Spleen (tissue), 11 donors: ENCODE data around the gene LRIT1. TPM values are rescaled to one million over a fixed set of nuclear protein-coding genes. Genes with fewer than 3 reads are reported as not detected.
A peak's percentile ranks its signal among the peaks of the same experiment; 100 is the strongest.

Experiments
- DNase-seq: peaks from one replicate; pipeline ENCODE4 v3.0.0-alpha.2; 2020
- H3K27ac ChIP-seq, 8 donors: fragments of 200-600 bp; sonication (generic) in 7 of 8; 1 replicate in 4 of 8; 2 replicates in 4 of 8; pipeline versions ENCODE4 v1.5.0 to v1.8.0; 2016 to 2021; ENCODE audit warnings: inconsistent platforms in 4 of 8, mild to moderate bottlenecking in 4 of 8, moderate library complexity in 1 of 8
- H3K27me3 ChIP-seq, 7 donors: fragments of 200-600 bp; sonication (generic) in 6 of 7; replicated peaks in 1 of 7; 1 replicate in 4 of 7; 2 replicates in 3 of 7; pipeline versions ENCODE4 v1.5.0 to v1.8.0; 2016 to 2021; ENCODE audit warnings: inconsistent platforms in 3 of 7, mild to moderate bottlenecking in 1 of 7
- H3K36me3 ChIP-seq, 6 donors: fragments of 200-600 bp; sonication (generic) in 5 of 6; 1 replicate in 4 of 6; 2 replicates in 2 of 6; pipeline versions ENCODE4 v1.5.0 to v1.8.0; 2016 to 2021; ENCODE audit warnings: inconsistent platforms in 2 of 6
- H3K4me1 ChIP-seq, 6 donors: fragments of 200-600 bp; sonication (generic) in 5 of 6; 1 replicate in 3 of 6; 2 replicates in 3 of 6; pipeline versions ENCODE4 v1.5.0 to v1.8.0; 2016 to 2021; ENCODE audit warnings: inconsistent platforms in 3 of 6
- H3K4me3 ChIP-seq, 8 donors: fragments of 200-600 bp; sonication (generic) in 7 of 8; 1 replicate in 4 of 8; 2 replicates in 4 of 8; pipeline versions ENCODE4 v1.5.0 to v1.8.0; 2016 to 2021; ENCODE audit warnings: inconsistent platforms in 4 of 8, mild to moderate bottlenecking in 4 of 8, moderate library complexity in 2 of 8
- H3K9me3 ChIP-seq, 8 donors: fragments of 200-600 bp; sonication (generic) in 7 of 8; 1 replicate in 4 of 8; 2 replicates in 4 of 8; pipeline versions ENCODE4 v1.5.0 to v1.8.0; 2016 to 2021; ENCODE audit warnings: inconsistent platforms in 4 of 8
- CTCF ChIP-seq, 11 experiments: fragments of 200-600 bp in 7 of 11; fragments of 450-650 bp in 4 of 11; sonication (generic) in 4 of 11; IDR thresholded peaks in 8 of 11; conservative IDR thresholded peaks in 3 of 11; 1 replicate in 7 of 11; 2 replicates in 4 of 11; pipeline versions ENCODE4 v1.4.0 to v1.8.0; 2016 to 2021; ENCODE audit warnings: antibody characterized with exemption in 11 of 11, inconsistent platforms in 4 of 11, mild to moderate bottlenecking in 1 of 11
- POLR2A ChIP-seq, 3 donors: fragments of 450-650 bp; IDR thresholded peaks; one replicate each; pipeline ENCODE4 v1.5.1; 2017; ENCODE audit warnings: antibody characterized with exemption in 3 of 3, mild to moderate bottlenecking in 1 of 3
- POLR2AphosphoS5 ChIP-seq, 3 donors: sonication (generic); formaldehyde crosslinking; IDR thresholded peaks; one replicate each; pipeline ENCODE4 v1.5.1; 2017; ENCODE audit warnings: antibody characterized with exemption in 3 of 3
- WGBS, 5 donors: extraction: QIAGEN DNeasy Blood & Tissue Kit in 3 of 5; methylation state at CpG; one replicate each; pipeline versions ENCODE4 v1.1.5 to v1.1.7; 2013 to 2018; 5-methylcytosine and 5-hydroxymethylcytosine counted together
- intact Hi-C: fragments of 100-400 bp; cut with DNase I; formaldehyde crosslinking; loops from one replicate; pipeline ENCODE4 v1.15.0; 2023; ENCODE audit warnings: low total_unique reads
- polyA plus RNA-seq, 3 donors: library from polyadenylated mRNA; stranded (reverse); fragments of 200-250 nt; gene quantifications; one replicate each; pipeline ENCODE4 v1.2.1, GENCODE V29; 2013
- total RNA-seq, 7 donors: library from RNA; depleted of rRNA in 3 of 7; stranded (reverse); fragments of >200 nt in 3 of 7; fragmentation: NEBNext Ultra II Directional in 4 of 7; extraction: Animal tissue kit (Norgen Biotek cat#: 25700) in 4 of 7; gene quantifications; one replicate each; pipeline versions ENCODE4 v1.1.0 to v1.2.1, GENCODE V29; 2016 to 2021
- donor health status: healthy with polysubstance abuse.
- donor health status: DM: no; HTN: no; CAD: no; lungs with moderate emphysema.
- donor health status: DM: no; HTN: no; CAD: no.
- donor health status: Bipolar disorder and iron deficiency.
- donor health status: healthy.
- donor health status: DM: no; HTN: no; CAD: no.
- donor health status: DM: yes; HTN: yes; CAD: no.

LRIT1 gene
- total and polyA plus RNA-seq, 10 donors, result not detected

GRCh38 chr10:84185526-84186175 is 55.7 kb downstream of the LRIT1 start:
- Histone ChIP-seq H3K9me3 (no peaks in the 10 kb centered on the region), H3K27ac (no peak overlapping the region), H3K27me3 (peaks cover 0 to 16% (median 0%) of the 10 kb centered on the region in 7 donors), H3K4me3 (no peak overlapping the region), H3K4me1 (peaks cover 0 to 6% (median 0%) of the 10 kb centered on the region in 6 donors), H3K36me3 (no peaks in the 10 kb centered on the region)
- peak; percentile 51 for DNase-seq
- intact Hi-C loops, result no loop called here
- WGBS, 5 donors, result 72 to 82% (median 79%) methylated on average over 11 of the region's 11 CpGs
- TF ChIP-seq POLR2AphosphoS5 (IDR thresholded peaks at IDR 0.05) (no peak), POLR2A (IDR thresholded peaks at IDR 0.05) (no peak), CTCF (IDR thresholded peaks at IDR 0.05 in 8 of 11, conservative IDR thresholded peaks at IDR 0.05 in 3 of 11) (no peak)

- H3K36me3 ChIP-seq, result no peaks in the 10 kb centered on the region
- peak in 1 of 3 donors; percentile 34 for TF ChIP-seq POLR2AphosphoS5 (IDR thresholded peaks at IDR 0.05)
- TF ChIP-seq CTCF (IDR thresholded peaks at IDR 0.05 in 8 of 11, conservative IDR thresholded peaks at IDR 0.05 in 3 of 11), result no peak
- no peak for TF ChIP-seq POLR2A (IDR thresholded peaks at IDR 0.05)
- peaks cover 0 to 15% (median 0%) of the 10 kb centered on the region in 7 donors for H3K27me3 ChIP-seq
- H3K4me1 ChIP-seq, result peaks cover 0 to 8% (median 1%) of the 10 kb centered on the region in 6 donors
- WGBS, 5 donors, result 56 to 73% (median 63%) methylated on average over 4 of the region's 4 CpGs
- no peak overlapping the region for H3K4me3 ChIP-seq
- peak overlapping the region in 2 of 8 donors; percentile 14 to 36 for H3K27ac ChIP-seq
- intact Hi-C loops, result no loop called here
- DNase-seq, result no peak
- no peaks in the 10 kb centered on the region for H3K9me3 ChIP-seq
Observed at GRCh38 chr10:84184517-84184916, 56.8 kb downstream of the LRIT1 start.

GRCh38 chr10:84181631-84182030 is 59.7 kb downstream of the LRIT1 start:
- Histone ChIP-seq H3K36me3 (no peaks in the 10 kb centered on the region), H3K9me3 (no peaks in the 10 kb centered on the region), H3K27ac (no peak overlapping the region), H3K4me3 (no peak overlapping the region), H3K4me1 (peaks cover 0 to 37% (median 23%) of the 10 kb centered on the region in 6 donors), H3K27me3 (no peaks in the 10 kb centered on the region)
- WGBS, 5 donors, result 84 to 100% (median 94%) methylated on average over 3 to 5 of the region's 5 CpGs
- no peak for TF ChIP-seq CTCF (IDR thresholded peaks at IDR 0.05 in 8 of 11, conservative IDR thresholded peaks at IDR 0.05 in 3 of 11)
- TF ChIP-seq POLR2A (IDR thresholded peaks at IDR 0.05), result no peak
- TF ChIP-seq POLR2AphosphoS5 (IDR thresholded peaks at IDR 0.05), result no peak
- no peak for DNase-seq
- intact Hi-C loops, result no loop called here

Other genes with a start within 250 kb of the LRIT1 start
- gene GHITM, start 102.0 kb downstream of the LRIT1 start, total RNA-seq, result 100 to 1,000 TPM in 5 of 7 donors, 10 to 100 TPM in 2; 95.0 to 152 (median 103) TPM
- 100 to 1,000 TPM in 1 of 3 donors, 10 to 100 TPM in 2; 69.2 to 117 (median 99.9) TPM for gene GHITM, start 102.0 kb downstream of the LRIT1 start, polyA plus RNA-seq
- not detected for gene GPR15LG, start 67.7 kb downstream of the LRIT1 start, total RNA-seq
- gene GPR15LG, start 67.7 kb downstream of the LRIT1 start, polyA plus RNA-seq, result under 1 TPM in 1 of 3 donors, not detected in 2; 0.16 TPM
- 10 to 100 TPM in 1 of 7 donors, 1 to 10 TPM in 6; 2.5 to 10.6 (median 7.3) TPM for gene CDHR1, start 47.0 kb downstream of the LRIT1 start, total RNA-seq
- gene CDHR1, start 47.0 kb downstream of the LRIT1 start, polyA plus RNA-seq, result 1 to 10 TPM in 2 of 3 donors, under 1 TPM in 1; 0.53 to 2.2 (median 2.1) TPM
- not detected for gene LRIT2, start 16.0 kb downstream of the LRIT1 start, total RNA-seq
- not detected for gene LRIT2, start 16.0 kb downstream of the LRIT1 start, polyA plus RNA-seq
- not detected for gene RGR, start 3.5 kb upstream of the LRIT1 start, total RNA-seq
- gene RGR, start 3.5 kb upstream of the LRIT1 start, polyA plus RNA-seq, result not detected
- gene CCSER2, start 87.0 kb upstream of the LRIT1 start, total RNA-seq, result 10 to 100 TPM; 38.9 to 61.4 (median 54.3) TPM
- 1 to 10 TPM; 5.3 to 8.1 (median 5.6) TPM for gene CCSER2, start 87.0 kb upstream of the LRIT1 start, polyA plus RNA-seq